Inferior parietal cortex (tissue), 1 donor: ENCODE results near the gene C10orf120.

Experiments
- DNase-seq: peaks from one replicate; pipeline ENCODE4 v3.0.0-alpha.2; 2016; ENCODE audit errors: extremely low spot score

C10orf120 gene

GRCh38 chr10:122699796-122700455 lies at the start of gene C10orf120:
Gene C10orf120, minus strand, starts transcription at chr10:122699846. Its CDS starts 56 bp downstream, at chr10:122699790.
- no peak for DNase-seq

- DNase-seq: no peak
Measured at GRCh38 chr10:122748496-122748895, 48.9 kb upstream of the C10orf120 start.

- no peak for DNase-seq
Measured at GRCh38 chr10:122746408-122746807, 46.8 kb upstream of the C10orf120 start.

GRCh38 chr10:122744257-122744656 lies 44.6 kb upstream of the C10orf120 start:
- no peak for DNase-seq

- no peak for DNase-seq
Measured at GRCh38 chr10:122740640-122741039, 41.0 kb upstream of the C10orf120 start.

GRCh38 chr10:122738031-122738430 lies 38.4 kb upstream of the C10orf120 start:
- DNase-seq: no peak

- DNase-seq: no peak
Measured at GRCh38 chr10:122733931-122734665, 34.5 kb upstream of the C10orf120 start.

- DNase-seq: no peak
Measured at GRCh38 chr10:122733443-122733842, 33.8 kb upstream of the C10orf120 start.

GRCh38 chr10:122730238-122730637 lies 30.6 kb upstream of the C10orf120 start:
- DNase-seq: no peak

- no peak for DNase-seq
Measured at GRCh38 chr10:122729126-122729525, 29.5 kb upstream of the C10orf120 start.

- no peak for DNase-seq
Measured at GRCh38 chr10:122727426-122727825, 27.8 kb upstream of the C10orf120 start.

- DNase-seq: no peak
Measured at GRCh38 chr10:122725768-122726167, 26.1 kb upstream of the C10orf120 start.

- DNase-seq: no peak
Measured at GRCh38 chr10:122725006-122725405, 25.4 kb upstream of the C10orf120 start.

GRCh38 chr10:122721111-122721510 lies 21.5 kb upstream of the C10orf120 start:
- DNase-seq: no peak

GRCh38 chr10:122716025-122716424 lies 16.4 kb upstream of the C10orf120 start:
- DNase-seq: no peak

GRCh38 chr10:122715576-122715975 lies 15.9 kb upstream of the C10orf120 start:
- DNase-seq: no peak

- no peak for DNase-seq
Measured at GRCh38 chr10:122713091-122713885, 13.6 kb upstream of the C10orf120 start.

- no peak for DNase-seq
Measured at GRCh38 chr10:122710576-122710975, 10.9 kb upstream of the C10orf120 start.

GRCh38 chr10:122709971-122710370 lies 10.3 kb upstream of the C10orf120 start:
- DNase-seq: no peak

GRCh38 chr10:122707535-122707934 lies 7.9 kb upstream of the C10orf120 start:
- DNase-seq: no peak

- DNase-seq: no peak
Measured at GRCh38 chr10:122706947-122707346, 7.3 kb upstream of the C10orf120 start.

GRCh38 chr10:122706467-122706866 lies 6.8 kb upstream of the C10orf120 start:
- no peak for DNase-seq
